ENCODE data around the gene PIP4K2A. TPM values are rescaled to one million over a fixed set of nuclear protein-coding genes. Genes with fewer than 3 reads are reported as not detected.

PIP4K2A gene
- total and polyA plus RNA-seq, 7 donors: 2.3 to 9.7 (median 6.4) TPM

GRCh38 chr10:22690158-22690557, 24.2 kb downstream of the PIP4K2A start:
- Histone ChIP-seq H3K27ac (no peak overlapping the region), H3K4me3 (no peak overlapping the region), H3K9me3 (no peaks in the 10 kb centered on the region), H3K4me1 (no peaks in the 10 kb centered on the region), H3K27me3 (ENCODE audit: insufficient read depth in 3 of 3, low read length in 2 of 3) (no peaks in the 10 kb centered on the region), H3K36me3 (ENCODE audit: insufficient read depth in 1 of 2, low read depth in 1 of 2) (no peaks in the 10 kb centered on the region)
- ATAC-seq (no peak), DNase-seq (no peak)
- 73 to 80% (median 77%) methylated on average over 2 of the region's 2 CpGs for WGBS, 3 donors
- intact Hi-C loops (cut with DNase I): no loop called here
- TF ChIP-seq CTCF (IDR thresholded peaks at IDR 0.05): no peak

GRCh38 chr10:22686347-22686746, 28.0 kb downstream of the PIP4K2A start:
- H3K27ac ChIP-seq: no peak overlapping the region
- no peak for DNase-seq
- TF ChIP-seq CTCF (IDR thresholded peaks at IDR 0.05): no peak
- H3K4me1 ChIP-seq: no peaks in the 10 kb centered on the region
- no peaks in the 10 kb centered on the region for H3K27me3 ChIP-seq (ENCODE audit: insufficient read depth in 3 of 3, low read length in 2 of 3)
- intact Hi-C loops (cut with DNase I): no loop called here
- H3K4me3 ChIP-seq: no peak overlapping the region
- no peak for ATAC-seq
- WGBS, 3 donors: 58 to 62% (median 60%) methylated on average over 1 of the region's 1 CpG
- no peaks in the 10 kb centered on the region for H3K36me3 ChIP-seq (ENCODE audit: insufficient read depth in 1 of 2, low read depth in 1 of 2)
- no peaks in the 10 kb centered on the region for H3K9me3 ChIP-seq

- Histone ChIP-seq H3K27ac (no peak overlapping the region), H3K4me3 (no peak overlapping the region), H3K27me3 (ENCODE audit: insufficient read depth in 3 of 3, low read length in 2 of 3) (no peaks in the 10 kb centered on the region), H3K36me3 (ENCODE audit: insufficient read depth in 1 of 2, low read depth in 1 of 2) (no peaks in the 10 kb centered on the region), H3K9me3 (no peaks in the 10 kb centered on the region), H3K4me1 (no peaks in the 10 kb centered on the region)
- TF ChIP-seq CTCF (IDR thresholded peaks at IDR 0.05): no peak
- DNase-seq (peak in 1 of 2 donors; percentile 56), ATAC-seq (peak in 2 of 4 donors; percentile 27 to 67)
- WGBS, 3 donors: 60 to 67% (median 66%) methylated on average over 8 of the region's 8 CpGs
- intact Hi-C loops (cut with DNase I): no loop called here
These were observed 28.5 kb downstream of the PIP4K2A start for GRCh38 chr10:22685926-22686325.

GRCh38 chr10:22684699-22685098, 29.7 kb downstream of the PIP4K2A start:
- Histone ChIP-seq H3K27ac (no peak overlapping the region), H3K4me1 (no peaks in the 10 kb centered on the region), H3K27me3 (ENCODE audit: insufficient read depth in 3 of 3, low read length in 2 of 3) (no peaks in the 10 kb centered on the region), H3K36me3 (ENCODE audit: insufficient read depth in 1 of 2, low read depth in 1 of 2) (no peaks in the 10 kb centered on the region), H3K4me3 (no peak overlapping the region), H3K9me3 (no peaks in the 10 kb centered on the region)
- DNase-seq (no peak), ATAC-seq (no peak)
- no peak for TF ChIP-seq CTCF (IDR thresholded peaks at IDR 0.05)
- WGBS, 3 donors: 73 to 86% (median 75%) methylated on average over 5 of the region's 5 CpGs
- intact Hi-C loops (cut with DNase I): no loop called here

- no peak overlapping the region for H3K4me3 ChIP-seq
These were observed 31.3 kb downstream of the PIP4K2A start for GRCh38 chr10:22683140-22683389.

More at GRCh38 chr10:22683140-22683389, 31.3 kb downstream of the PIP4K2A start:
- Histone ChIP-seq H3K4me1 (no peaks in the 10 kb centered on the region), H3K27ac (no peak overlapping the region), H3K9me3 (no peaks in the 10 kb centered on the region), H3K27me3 (ENCODE audit: insufficient read depth in 3 of 3, low read length in 2 of 3) (no peaks in the 10 kb centered on the region), H3K36me3 (ENCODE audit: insufficient read depth in 1 of 2, low read depth in 1 of 2) (no peaks in the 10 kb centered on the region)
- 83 to 86% (median 85%) methylated on average over 3 of the region's 3 CpGs for WGBS, 3 donors
- intact Hi-C loops (cut with DNase I): no loop called here
- no peak for TF ChIP-seq CTCF (IDR thresholded peaks at IDR 0.05)
- DNase-seq (no peak), ATAC-seq (no peak)

All from psoas muscle (tissue), 8 donors.